Astrocyte of the spinal cord (primary cell): ENCODE results near the gene PROS1.
"Not testable (repeated sequence)": the region's sequence is repeated elsewhere in the genome, so short reads cannot be mapped to it uniquely, and the experiment has no call there.

ENCODE experiments used
- DNase-seq: peaks from one replicate; pipeline ENCODE4 v3.0.0; 2011; ENCODE audit warnings: low read depth, low spot score
- H3K4me3 ChIP-seq: 2 replicates; pipeline ENCODE4 v1.5.1; 2011; ENCODE audit warnings: low read depth, mild to moderate bottlenecking, low read length, moderate library complexity
- in situ Hi-C: cut with HindIII; loops from 2 replicates; pipeline ENCODE4 v1.10.0; 2017; ENCODE audit warnings: low sequenced_read_pairs
- TF ChIP-seq, protein P1 (sequence below): IDR thresholded peaks from 2 replicates; pipeline ENCODE4 v1.5.1; 2012; ENCODE audit warnings: low read depth, mild to moderate bottlenecking, low read length, inconsistent platforms

The PROS1 gene

DNA sequence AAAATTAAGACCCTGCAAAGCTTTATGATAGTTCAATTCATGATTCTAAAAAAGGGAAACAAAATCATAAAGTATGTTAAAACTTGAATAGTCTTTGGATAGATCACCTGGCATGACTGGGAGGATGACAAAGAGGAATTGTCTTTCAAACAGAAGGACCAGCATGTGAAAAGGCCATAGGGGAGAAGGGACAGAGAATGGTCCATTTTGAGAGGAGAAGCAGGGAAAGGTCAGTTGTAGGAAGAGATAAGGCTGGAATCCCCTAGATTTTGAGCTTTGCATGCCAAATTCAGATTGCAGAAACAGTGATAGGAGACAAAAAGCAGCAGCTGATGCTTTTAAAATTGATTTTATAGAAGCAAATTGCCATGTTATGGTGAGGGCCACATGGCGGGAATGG is 12.7 kb downstream of the PROS1 start:
- no peak for DNase-seq
- H3K4me3 ChIP-seq, result no peak overlapping the region
- TF ChIP-seq, protein P1, sequence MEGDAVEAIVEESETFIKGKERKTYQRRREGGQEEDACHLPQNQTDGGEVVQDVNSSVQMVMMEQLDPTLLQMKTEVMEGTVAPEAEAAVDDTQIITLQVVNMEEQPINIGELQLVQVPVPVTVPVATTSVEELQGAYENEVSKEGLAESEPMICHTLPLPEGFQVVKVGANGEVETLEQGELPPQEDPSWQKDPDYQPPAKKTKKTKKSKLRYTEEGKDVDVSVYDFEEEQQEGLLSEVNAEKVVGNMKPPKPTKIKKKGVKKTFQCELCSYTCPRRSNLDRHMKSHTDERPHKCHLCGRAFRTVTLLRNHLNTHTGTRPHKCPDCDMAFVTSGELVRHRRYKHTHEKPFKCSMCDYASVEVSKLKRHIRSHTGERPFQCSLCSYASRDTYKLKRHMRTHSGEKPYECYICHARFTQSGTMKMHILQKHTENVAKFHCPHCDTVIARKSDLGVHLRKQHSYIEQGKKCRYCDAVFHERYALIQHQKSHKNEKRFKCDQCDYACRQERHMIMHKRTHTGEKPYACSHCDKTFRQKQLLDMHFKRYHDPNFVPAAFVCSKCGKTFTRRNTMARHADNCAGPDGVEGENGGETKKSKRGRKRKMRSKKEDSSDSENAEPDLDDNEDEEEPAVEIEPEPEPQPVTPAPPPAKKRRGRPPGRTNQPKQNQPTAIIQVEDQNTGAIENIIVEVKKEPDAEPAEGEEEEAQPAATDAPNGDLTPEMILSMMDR, result no peak
- in situ Hi-C loops, result no loop called here

DNA sequence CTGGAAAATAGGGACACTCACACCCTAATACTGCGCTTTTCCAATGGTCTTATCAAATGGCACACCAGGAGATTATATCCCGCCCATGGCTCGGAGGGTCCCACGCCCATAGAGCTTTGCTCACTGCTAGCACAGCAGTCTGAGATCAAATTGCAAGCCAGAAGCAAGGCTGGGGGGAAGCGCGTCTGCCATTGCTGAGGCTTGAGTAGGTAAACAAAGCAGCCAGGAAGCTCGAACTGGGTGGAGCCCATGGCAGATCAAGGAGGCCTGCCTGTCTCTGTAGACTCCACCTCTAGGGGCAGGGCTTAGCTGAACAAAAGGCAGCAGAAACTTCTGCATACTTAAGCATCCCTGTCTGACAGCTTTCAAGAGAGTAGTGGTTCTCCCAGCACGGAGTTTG is 23.7 kb downstream of the PROS1 start:
- H3K4me3 ChIP-seq, DNase-seq, in situ Hi-C loops: not testable (repeated sequence)

DNA sequence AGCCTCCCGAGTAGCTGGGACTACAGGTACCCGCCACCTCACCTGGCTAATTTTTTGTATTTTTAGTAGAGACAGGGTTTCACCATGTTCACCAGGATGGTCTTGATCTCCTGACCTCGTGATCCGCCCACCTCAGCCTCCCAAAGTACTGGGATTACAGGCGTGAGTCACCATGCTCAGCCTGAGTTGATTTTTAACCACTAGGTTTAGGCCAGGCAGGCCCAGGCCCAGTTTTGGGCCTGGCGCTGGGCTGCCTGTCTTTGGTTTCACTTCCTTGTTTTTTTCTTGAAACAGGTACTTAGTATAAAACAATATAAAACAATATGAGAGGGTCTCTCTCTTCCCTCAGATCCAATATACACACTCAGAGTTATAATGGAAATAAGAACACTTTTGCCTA is 36.2 kb downstream of the PROS1 start:
- DNase-seq, H3K4me3 ChIP-seq, in situ Hi-C loops: not testable (repeated sequence)

DNA sequence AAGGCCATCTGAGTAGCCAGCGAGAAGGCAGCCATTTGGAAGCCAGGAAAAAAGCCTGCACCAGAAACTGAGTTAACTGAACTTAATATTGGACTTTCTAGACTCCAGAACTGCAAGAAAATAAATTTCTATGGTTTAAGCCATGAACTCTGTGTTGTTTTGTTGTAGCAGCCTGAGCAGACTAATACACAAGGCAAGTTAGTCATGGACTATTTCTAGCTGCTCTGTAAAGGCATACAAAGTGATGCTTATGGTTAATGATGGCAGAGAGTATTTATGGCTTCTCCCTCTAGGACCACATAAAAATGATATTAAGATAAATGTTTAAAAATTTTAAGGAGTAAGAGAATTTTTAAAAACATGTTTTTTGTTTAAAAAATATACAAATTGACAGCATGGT is 37.1 kb downstream of the PROS1 start:
- in situ Hi-C loops, result no loop called here
- DNase-seq, result no peak
- TF ChIP-seq, protein P1, result no peak
- H3K4me3 ChIP-seq, result no peak overlapping the region

DNA sequence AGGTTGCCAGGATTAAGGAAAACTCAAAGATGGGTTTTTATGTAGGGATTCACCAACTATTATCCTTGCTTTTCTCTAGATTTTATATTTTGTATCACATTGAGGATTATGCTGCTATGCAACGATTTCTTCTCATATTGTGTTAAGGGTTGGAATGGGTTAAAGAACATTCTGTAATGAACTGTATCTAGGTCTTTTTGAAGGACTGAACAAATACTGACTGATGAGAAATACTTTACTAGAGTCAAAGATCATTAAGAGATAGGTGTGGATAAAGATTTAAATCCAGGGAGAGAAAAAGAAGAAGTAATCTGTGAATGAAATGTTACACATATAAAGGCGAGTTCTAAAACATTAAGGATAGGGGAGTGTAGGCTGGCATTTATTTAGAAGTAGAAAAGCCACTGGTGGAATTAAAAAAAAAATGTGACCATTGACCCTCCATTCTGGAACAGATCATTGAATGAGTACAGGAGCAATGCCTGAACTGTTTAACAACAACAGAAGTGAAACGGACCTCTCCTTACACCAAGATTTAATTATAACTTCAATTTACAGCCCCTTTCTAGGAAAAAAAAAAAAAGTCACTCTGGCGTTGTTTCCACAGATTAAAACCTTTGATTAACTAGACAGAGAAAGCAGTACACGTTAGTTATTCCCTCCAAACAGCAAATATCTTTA is 39.2 kb downstream of the PROS1 start:
- H3K4me3 ChIP-seq, result no peak overlapping the region
- TF ChIP-seq, protein P1, result no peak
- in situ Hi-C loops, result no loop called here
- no peak for DNase-seq

DNA sequence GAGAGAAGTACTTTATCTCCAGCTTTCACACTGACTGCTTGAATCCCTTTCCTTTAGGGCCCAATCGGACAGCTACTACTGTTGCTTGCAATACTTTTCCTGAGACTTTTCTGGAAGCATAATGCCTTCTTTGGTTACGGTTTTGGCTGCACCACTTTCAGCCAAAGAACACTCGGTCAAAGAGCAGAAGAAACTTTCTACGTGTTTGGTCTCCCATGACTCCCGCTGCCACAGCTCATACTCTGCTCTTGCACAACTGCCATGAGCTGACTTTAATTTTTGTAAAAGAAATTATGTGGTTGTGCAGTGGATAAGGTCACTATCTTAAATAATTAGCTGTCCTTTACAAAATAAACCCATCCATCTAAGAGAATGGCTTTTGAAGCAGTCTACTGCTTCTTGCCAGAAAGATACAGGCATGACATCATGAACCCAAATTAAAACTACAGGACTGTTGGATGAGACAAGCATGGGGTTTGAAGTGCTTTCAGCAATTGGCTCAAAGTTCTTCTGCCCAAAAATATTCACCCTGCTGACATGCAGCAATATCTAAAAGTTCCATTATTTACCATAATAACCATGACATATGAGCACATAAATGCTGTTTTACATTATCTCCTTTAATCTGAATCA is 42.0 kb downstream of the PROS1 start:
- no peak for DNase-seq
- no peak overlapping the region for H3K4me3 ChIP-seq
- TF ChIP-seq, protein P1, result no peak
- in situ Hi-C loops, result no loop called here

DNA sequence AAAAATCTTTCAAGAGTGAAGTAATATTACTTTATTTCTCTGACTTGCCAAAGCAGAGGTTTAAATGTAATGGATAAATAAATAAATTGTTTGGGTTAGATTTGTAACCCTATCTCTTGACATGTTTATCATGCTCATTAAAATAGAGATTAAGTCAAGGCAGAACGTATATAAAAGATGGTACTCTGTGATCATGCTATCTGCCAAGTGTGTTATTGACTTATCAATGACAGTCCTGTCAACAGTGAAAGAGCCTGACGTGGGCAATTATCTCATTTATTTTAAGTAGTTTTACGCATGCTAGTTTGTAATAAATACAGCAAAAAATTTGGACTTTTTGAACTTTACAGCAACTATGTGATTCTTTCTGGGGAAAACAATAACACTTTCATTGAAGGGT is 43.7 kb downstream of the PROS1 start:
- no peak for DNase-seq
- in situ Hi-C loops, result no loop called here
- H3K4me3 ChIP-seq, result no peak overlapping the region
- TF ChIP-seq, protein P1, result no peak
